Astrocyte (in vitro differentiated cells and primary cell): ENCODE data around the gene ZNF235. TPM values are rescaled to one million over a fixed set of nuclear protein-coding genes. Genes with fewer than 3 reads are reported as not detected.

Source experiments
- DNase-seq: peaks from one replicate; pipeline ENCODE4 v3.0.0-alpha.2; 2010; ENCODE audit warnings: low read depth
- FAIRE-seq: peaks from 2 replicates; lab custom pipeline; 2011; peaks lifted over from hg19 to GRCh38; lab: Jason Lieb, UNC
- H2AFZ ChIP-seq: 2 replicates; pipeline ENCODE4 v1.6.0; 2012; ENCODE audit warnings: low read depth, low read length, inconsistent platforms
- H3K27ac ChIP-seq: 2 replicates; pipeline ENCODE4 v1.5.1; 2011; ENCODE audit warnings: low read depth, low read length, inconsistent platforms
- H3K27me3 ChIP-seq: 2 replicates; pipeline ENCODE4 v1.6.0; 2011; ENCODE audit warnings: low read length, inconsistent platforms; ENCODE audit not compliant: insufficient read depth
- H3K36me3 ChIP-seq: 2 replicates; pipeline ENCODE4 v1.5.1; 2011; ENCODE audit warnings: low read length, inconsistent platforms; ENCODE audit not compliant: insufficient read depth
- H3K4me1 ChIP-seq: 2 replicates; pipeline ENCODE4 v1.5.1; 2011; ENCODE audit warnings: low read length, inconsistent platforms; ENCODE audit not compliant: insufficient read depth
- H3K4me2 ChIP-seq: 2 replicates; pipeline ENCODE4 v1.6.0; 2012; ENCODE audit warnings: low read length, inconsistent platforms
- H3K4me3 ChIP-seq: 2 replicates; pipeline ENCODE4 v1.5.1; 2011; ENCODE audit warnings: low read depth, mild to moderate bottlenecking, low read length, inconsistent platforms; ENCODE audit not compliant: insufficient read depth
- H3K79me2 ChIP-seq: 2 replicates; pipeline ENCODE4 v1.6.0; 2012; ENCODE audit warnings: mild to moderate bottlenecking, low read length, inconsistent platforms; ENCODE audit not compliant: insufficient read depth
- H3K9ac ChIP-seq: 2 replicates; pipeline ENCODE4 v1.6.0; 2012; ENCODE audit warnings: mild to moderate bottlenecking, low read length, inconsistent platforms
- H3K9me3 ChIP-seq: 2 replicates; pipeline ENCODE4 v1.5.1; 2012; ENCODE audit warnings: low read depth, mild to moderate bottlenecking, low read length, inconsistent platforms; ENCODE audit not compliant: insufficient read depth
- H4K20me1 ChIP-seq: 2 replicates; pipeline ENCODE4 v1.6.0; 2012; ENCODE audit warnings: low read length, inconsistent platforms; ENCODE audit not compliant: insufficient read depth
- H3K27ac Mint-ChIP-seq: one replicate; pipeline ENCODE4 v1.8.0; 2021; ENCODE audit warnings: mild to moderate bottlenecking, mixed read lengths; ENCODE audit not compliant: unreplicated experiment
- H3K27me3 Mint-ChIP-seq: one replicate; pipeline ENCODE4 v1.8.0; 2021; ENCODE audit warnings: low read depth, mixed read lengths; ENCODE audit not compliant: unreplicated experiment
- H3K36me3 Mint-ChIP-seq: one replicate; pipeline ENCODE4 v1.8.0; 2021; ENCODE audit warnings: low read depth, mixed read lengths; ENCODE audit not compliant: unreplicated experiment
- H3K4me1 Mint-ChIP-seq: one replicate; pipeline ENCODE4 v1.8.0; 2021; ENCODE audit warnings: low read depth, mixed read lengths; ENCODE audit not compliant: unreplicated experiment
- H3K4me3 Mint-ChIP-seq: one replicate; pipeline ENCODE4 v1.8.0; 2021; ENCODE audit warnings: mild to moderate bottlenecking, moderate library complexity, mixed read lengths; ENCODE audit not compliant: unreplicated experiment
- H3K9me3 Mint-ChIP-seq: one replicate; pipeline ENCODE4 v1.8.0; 2021; ENCODE audit warnings: mild to moderate bottlenecking, mixed read lengths; ENCODE audit not compliant: unreplicated experiment
- CTCF ChIP-seq: IDR thresholded peaks from 2 replicates; pipeline ENCODE4 v1.5.1; 2011; ENCODE audit warnings: low read depth, mild to moderate bottlenecking, inconsistent platforms, low read length, moderate library complexity; ENCODE audit not compliant: insufficient read depth
- EZH2 ChIP-seq: IDR thresholded peaks from 2 replicates; pipeline ENCODE4 v1.6.1; 2012; ENCODE audit warnings: mild to moderate bottlenecking, low read length, inconsistent platforms; ENCODE audit not compliant: insufficient read depth
- total RNA-seq: library from RNA; stranded (reverse); gene quantifications from 2 replicates; pipeline ENCODE4 v1.2.1, GENCODE V29; 2021

Gene ZNF235
- total RNA-seq, 1 donor from 2014 or later = 6.4 TPM

- H3K9ac ChIP-seq = no peak overlapping the region
- FAIRE-seq = no peak
- DNase-seq = no peak
Observed at GRCh38 chr19:44277331-44277730, 27.5 kb downstream of the ZNF235 start.

GRCh38 chr19:44260695-44261446 is 44.0 kb downstream of the ZNF235 start:
- Histone ChIP-seq H3K27me3 (no peaks in the 10 kb centered on the region), H2AFZ (peak overlapping the region; percentile 96), H3K9me3 (no peaks in the 10 kb centered on the region), H3K27ac (no peak overlapping the region), H4K20me1 (no peaks in the 10 kb centered on the region), H3K4me1 (peaks cover 7% of the 10 kb centered on the region), H3K4me3 (no peak overlapping the region), H3K79me2 (no peaks in the 10 kb centered on the region), H3K9ac (no peak overlapping the region), H3K36me3 (no peaks in the 10 kb centered on the region), H3K4me2 (peak overlapping the region; percentile 95)
- DNase-seq (no peak), FAIRE-seq (no peak)
- H3K4me3 Mint-ChIP-seq = peak overlapping the region; percentile 87
- peaks cover under 1% of the 10 kb centered on the region for H3K36me3 Mint-ChIP-seq
- H3K9me3 Mint-ChIP-seq = peaks cover 6% of the 10 kb centered on the region
- H3K27ac Mint-ChIP-seq = no peak overlapping the region
- no peak for TF ChIP-seq CTCF
- no peak for TF ChIP-seq EZH2
- H3K27me3 Mint-ChIP-seq = no peaks in the 10 kb centered on the region
- H3K4me1 Mint-ChIP-seq = no peaks in the 10 kb centered on the region

More at GRCh38 chr19:44277331-44277730, 27.5 kb downstream of the ZNF235 start:
- no peak overlapping the region for H3K4me3 Mint-ChIP-seq
- no peak overlapping the region for H3K4me2 ChIP-seq
- peaks cover 4% of the 10 kb centered on the region for H3K4me1 Mint-ChIP-seq
- H3K27ac Mint-ChIP-seq = no peak overlapping the region
- H3K27me3 Mint-ChIP-seq = no peaks in the 10 kb centered on the region
- H3K36me3 ChIP-seq = no peaks in the 10 kb centered on the region
- H3K79me2 ChIP-seq = no peaks in the 10 kb centered on the region
- H3K4me3 ChIP-seq = no peak overlapping the region
- H4K20me1 ChIP-seq = no peaks in the 10 kb centered on the region
- no peak overlapping the region for H2AFZ ChIP-seq
- H3K4me1 ChIP-seq = no peaks in the 10 kb centered on the region
- TF ChIP-seq EZH2 = no peak
- no peak overlapping the region for H3K27ac ChIP-seq
- H3K9me3 Mint-ChIP-seq = peaks cover 11% of the 10 kb centered on the region
- H3K9me3 ChIP-seq = peaks cover 17% of the 10 kb centered on the region
- peaks cover 26% of the 10 kb centered on the region for H3K36me3 Mint-ChIP-seq
- H3K27me3 ChIP-seq = no peaks in the 10 kb centered on the region

GRCh38 chr19:44260343-44260681 is 44.5 kb downstream of the ZNF235 start:
- H3K9ac ChIP-seq = no peak overlapping the region
- H3K4me1 ChIP-seq = peaks cover 7% of the 10 kb centered on the region
- Mint-ChIP-seq H3K27ac (no peak overlapping the region), H3K4me1 (no peaks in the 10 kb centered on the region), H3K27me3 (no peaks in the 10 kb centered on the region), H3K9me3 (peaks cover 11% of the 10 kb centered on the region), H3K36me3 (peaks cover 3% of the 10 kb centered on the region), H3K4me3 (peak overlapping the region; percentile 87)
- H3K27ac ChIP-seq = no peak overlapping the region
- no peaks in the 10 kb centered on the region for H3K79me2 ChIP-seq
- FAIRE-seq = no peak
- no peak for DNase-seq
- H3K27me3 ChIP-seq = no peaks in the 10 kb centered on the region
- H3K4me3 ChIP-seq = peak overlapping the region; percentile 59
- H3K4me2 ChIP-seq = peak overlapping the region; percentile 95
- TF ChIP-seq EZH2 = no peak
- TF ChIP-seq CTCF = no peak
- H3K36me3 ChIP-seq = no peaks in the 10 kb centered on the region
- H3K9me3 ChIP-seq = no peaks in the 10 kb centered on the region
- H2AFZ ChIP-seq = peak overlapping the region; percentile 96
- no peaks in the 10 kb centered on the region for H4K20me1 ChIP-seq
